Mammary microvascular endothelial cell (primary cell): ENCODE measurements around the gene RIPPLY3. TPM values are rescaled to one million over a fixed set of nuclear protein-coding genes. Genes with fewer than 3 reads are reported as not detected.

Experiments used
- total RNA-seq: library from RNA; depleted of rRNA; stranded (reverse); fragments of >200 nt; gene quantifications from 2 replicates; pipeline ENCODE4 v1.2.3, GENCODE V29; 2015

The RIPPLY3 gene, protein sequence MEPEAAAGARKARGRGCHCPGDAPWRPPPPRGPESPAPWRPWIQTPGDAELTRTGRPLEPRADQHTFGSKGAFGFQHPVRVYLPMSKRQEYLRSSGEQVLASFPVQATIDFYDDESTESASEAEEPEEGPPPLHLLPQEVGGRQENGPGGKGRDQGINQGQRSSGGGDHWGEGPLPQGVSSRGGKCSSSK
- total RNA-seq = 0.05 TPM in 1 of 2 replicates, not detected in the other

DNA sequence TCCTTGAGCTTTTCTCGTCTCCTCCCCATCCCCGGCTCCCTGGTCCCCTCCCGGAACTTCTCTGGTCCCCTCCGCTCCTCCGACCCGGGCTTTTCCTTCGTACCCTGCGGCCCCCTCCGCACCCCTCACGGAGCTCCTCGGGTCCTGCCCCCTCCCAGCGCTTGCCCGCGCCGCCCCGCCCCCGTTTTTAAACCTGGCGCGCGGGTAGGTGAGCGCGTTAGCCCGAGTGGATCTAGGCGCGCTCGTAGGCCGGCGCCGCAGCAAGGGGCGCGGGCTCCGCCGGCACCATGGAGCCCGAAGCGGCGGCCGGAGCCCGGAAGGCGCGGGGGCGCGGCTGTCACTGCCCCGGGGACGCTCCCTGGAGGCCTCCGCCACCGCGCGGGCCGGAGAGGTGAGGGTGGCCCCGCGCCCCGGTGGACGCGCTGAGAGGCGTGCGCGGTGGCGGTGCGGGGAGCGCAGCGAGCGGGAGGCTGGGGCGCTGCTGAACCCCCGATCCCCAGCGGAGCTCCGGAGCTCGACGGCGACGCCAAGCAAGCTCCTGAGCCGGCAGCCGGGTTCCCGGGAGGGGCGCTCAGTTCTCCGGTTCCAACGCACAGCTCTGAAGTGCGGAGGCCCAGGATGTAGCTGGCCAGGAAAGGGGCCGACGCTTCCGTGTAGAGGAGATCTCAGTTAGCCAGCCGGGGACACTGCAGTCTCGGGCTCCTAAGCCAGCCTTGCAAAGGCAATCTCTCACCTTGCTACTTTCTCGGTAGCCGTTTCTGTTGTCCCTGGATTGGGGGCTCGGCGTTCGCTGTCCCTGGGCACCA, at the start of gene RIPPLY3:
TSS of gene RIPPLY3 (plus strand) at position 217 of the 806 bp plus-strand sequence. CDS start at position 288, 71 bp downstream.

DNA sequence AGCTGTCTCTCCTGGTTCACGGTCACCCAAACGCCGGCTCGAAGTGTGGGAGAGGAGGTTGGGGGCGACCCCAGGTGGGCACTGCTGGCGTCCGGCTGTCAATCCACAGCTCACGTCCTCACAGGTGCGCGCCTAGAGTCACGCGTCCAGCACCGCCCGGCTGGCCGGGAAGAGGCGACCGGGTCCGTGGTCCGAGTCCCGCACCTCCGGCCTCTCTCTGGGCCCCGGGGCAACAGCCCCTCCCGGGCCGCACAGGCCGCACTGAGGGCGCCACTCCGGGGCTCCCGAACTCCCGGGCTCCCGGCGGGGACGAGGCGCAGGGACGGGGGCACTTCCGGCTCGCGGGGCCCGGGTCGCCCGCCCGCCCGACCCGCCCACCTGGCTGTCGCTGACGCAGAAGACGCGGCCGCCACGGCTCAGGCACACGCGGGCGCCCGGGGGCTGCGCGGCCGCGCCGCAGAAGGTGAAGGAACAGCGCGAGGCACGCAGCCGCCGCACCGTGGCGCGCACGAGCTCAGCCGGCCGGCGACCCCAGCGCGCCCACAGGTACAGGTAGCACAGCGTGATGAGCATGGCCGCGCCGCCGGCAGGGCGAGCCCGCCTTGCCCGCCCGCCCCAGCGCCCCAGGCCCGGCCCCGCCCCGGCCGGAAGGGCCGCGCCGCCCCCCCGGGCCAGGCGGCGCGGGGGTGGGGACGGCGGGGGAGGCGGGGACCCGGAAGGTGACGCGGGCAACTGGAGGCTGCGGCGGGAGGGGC, 40.3 kb upstream of the RIPPLY3 start, which contains the start of gene HLCS:
TSS of gene HLCS (minus strand) at position 604 of the 755 bp plus-strand sequence. CDS start at position 573, 31 bp downstream.

Other genes starting within 250 kb of the RIPPLY3 start
- 8.1 and 8.8 TPM in 2 replicates for gene HLCS, start 40.0 kb upstream of the RIPPLY3 start, total RNA-seq
- gene PIGP, start 66.4 kb downstream of the RIPPLY3 start, total RNA-seq = 7.3 and 11.2 TPM in 2 replicates
- gene TTC3, start 66.6 kb downstream of the RIPPLY3 start, total RNA-seq = 51.6 and 69.6 TPM in 2 replicates